Neuronal stem cell (in vitro differentiated cells): ENCODE data around the gene CDK14.

Experiments
- DNase-seq: peaks from one replicate; pipeline ENCODE4 v3.0.0-alpha.2; 2013; ENCODE audit warnings: low spot score
- H2AFZ ChIP-seq: one replicate; pipeline ENCODE4 v1.6.1; 2013; ENCODE audit warnings: mild to moderate bottlenecking, low read length, inconsistent platforms
- H2AK5ac ChIP-seq: 2 replicates; pipeline ENCODE4 v1.6.1; 2013; ENCODE audit warnings: low read depth, mild to moderate bottlenecking, inconsistent platforms, low read length, moderate library complexity, mixed read lengths
- H2BK120ac ChIP-seq: 2 replicates; pipeline ENCODE4 v1.6.1; 2013; ENCODE audit warnings: low read depth, mild to moderate bottlenecking, inconsistent platforms, low read length, moderate library complexity, mixed read lengths
- H2BK12ac ChIP-seq: one replicate; pipeline ENCODE4 v1.6.1; 2013; ENCODE audit warnings: low read length, inconsistent platforms
- H2BK15ac ChIP-seq: 2 replicates; pipeline ENCODE4 v1.6.1; 2013; ENCODE audit warnings: mild to moderate bottlenecking, low read length, inconsistent platforms, mixed read lengths
- H2BK5ac ChIP-seq: one replicate; pipeline ENCODE4 v1.6.1; 2013; ENCODE audit warnings: inconsistent platforms, mild to moderate bottlenecking, low read length, moderate library complexity
- H3K14ac ChIP-seq: one replicate; pipeline ENCODE4 v1.6.1; 2013; ENCODE audit warnings: low read length, inconsistent platforms
- H3K18ac ChIP-seq: 2 replicates; pipeline ENCODE4 v1.6.1; 2013; ENCODE audit warnings: low read length, inconsistent platforms
- H3K23ac ChIP-seq: 2 replicates; pipeline ENCODE4 v1.6.1; 2013; ENCODE audit warnings: low read depth, mild to moderate bottlenecking, mixed read lengths, low read length, inconsistent platforms; ENCODE audit not compliant: poor library complexity
- H3K27ac ChIP-seq: replicated peaks from 3 replicates; pipeline ENCODE4 v1.5.1; 2013; ENCODE audit warnings: low read length, inconsistent platforms
- H3K27me3 ChIP-seq, 3 experiments: 2 replicates each; pipeline ENCODE4 v1.6.1; 2013; ENCODE audit warnings: low read length in 3 of 3, mild to moderate bottlenecking in 2 of 3, inconsistent platforms in 1 of 3, low read depth in 1 of 3, mixed read lengths in 1 of 3, moderate library complexity in 1 of 3; ENCODE audit not compliant: control insufficient read depth in 3 of 3, insufficient read depth in 3 of 3
- H3K36me3 ChIP-seq, 2 donors: replicated peaks in 1 of 2; 2 replicates each; pipeline ENCODE4 v1.6.1; 2013; ENCODE audit warnings: low read length in 2 of 2; ENCODE audit not compliant: control insufficient read depth in 2 of 2, insufficient read depth in 2 of 2
- H3K4ac ChIP-seq: 2 replicates; pipeline ENCODE4 v1.6.1; 2013; ENCODE audit warnings: inconsistent platforms, mild to moderate bottlenecking, low read length, moderate library complexity
- H3K4me1 ChIP-seq, 2 donors: 1 replicate in 1 of 2; 2 replicates in 1 of 2; pipeline ENCODE4 v1.6.1; 2013; ENCODE audit warnings: low read length in 2 of 2, low read depth in 1 of 2; ENCODE audit not compliant: control insufficient read depth in 2 of 2, insufficient read depth in 1 of 2
- H3K4me2 ChIP-seq: one replicate; pipeline ENCODE4 v1.6.1; 2013; ENCODE audit warnings: mild to moderate bottlenecking, low read length, inconsistent platforms; ENCODE audit not compliant: insufficient read depth, poor library complexity, severe bottlenecking
- H3K4me3 ChIP-seq, 2 donors: 2 replicates each; pipeline ENCODE4 v1.5.1; 2013; ENCODE audit warnings: low read length in 2 of 2, mild to moderate bottlenecking in 2 of 2, inconsistent platforms in 1 of 2, moderate library complexity in 1 of 2
- H3K79me1 ChIP-seq: one replicate; pipeline ENCODE4 v1.6.1; 2013; ENCODE audit warnings: low read depth, mild to moderate bottlenecking, inconsistent platforms, low read length, moderate library complexity
- H3K9ac ChIP-seq: one replicate; pipeline ENCODE4 v1.6.1; 2013; ENCODE audit warnings: mild to moderate bottlenecking, low read depth, low read length, inconsistent platforms; ENCODE audit not compliant: poor library complexity
- H3K9me3 ChIP-seq, 2 donors: replicated peaks in 1 of 2; 2 replicates each; pipeline versions ENCODE3 to v1.6.1; 2013; ENCODE audit warnings: low read length in 2 of 2, mild to moderate bottlenecking in 2 of 2, inconsistent platforms in 1 of 2, low read depth in 1 of 2, mixed read lengths in 1 of 2, moderate library complexity in 1 of 2; ENCODE audit not compliant: control insufficient read depth in 2 of 2, insufficient read depth in 1 of 2
- H4K8ac ChIP-seq: one replicate; pipeline ENCODE4 v1.6.1; 2013; ENCODE audit warnings: low read depth, mild to moderate bottlenecking, inconsistent platforms, low read length, moderate library complexity
- H4K91ac ChIP-seq: one replicate; pipeline ENCODE4 v1.6.1; 2013; ENCODE audit warnings: low read length, low read depth, mild to moderate bottlenecking, inconsistent platforms; ENCODE audit not compliant: poor library complexity
- WGBS, 2 donors: extraction: QIAGEN DNeasy Blood & Tissue Kit; methylation state at CpG; one replicate each; pipeline ENCODE4 v1.1.7; 2013; ENCODE audit warnings: missing lambda C conversion rate in 2 of 2, mixed read lengths in 1 of 2; ENCODE audit not compliant: insufficient read length in 2 of 2, insufficient replicate concordance in 1 of 2; ENCODE audit errors: extremely low coverage in 2 of 2; 5-methylcytosine and 5-hydroxymethylcytosine counted together

CDK14 gene

DNA sequence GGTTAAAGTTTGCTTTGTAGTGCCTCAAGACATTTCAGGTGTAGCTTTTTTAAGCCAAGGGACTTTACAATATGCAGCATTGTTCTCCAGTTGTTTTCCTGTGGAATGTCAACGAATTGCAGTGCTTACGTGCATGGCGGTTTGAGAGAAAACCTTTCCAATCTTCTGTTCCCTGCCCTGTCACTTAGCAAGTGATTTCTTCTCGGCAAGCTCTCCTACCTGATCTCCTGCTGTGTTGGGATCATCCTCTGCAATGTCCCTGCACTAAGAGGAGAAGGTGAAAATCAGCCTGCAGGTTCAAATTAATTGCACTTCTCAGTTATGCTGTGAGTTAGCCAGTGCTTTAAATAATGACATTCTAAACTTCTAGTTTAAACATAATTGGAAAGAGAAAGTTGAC, 470.5 kb downstream of the CDK14 start:
- peaks cover 0 to 2% of the 10 kb centered on the region in 2 donors for H3K9me3 ChIP-seq
- peaks cover 0 to 2% of the 10 kb centered on the region in 2 donors for H3K36me3 ChIP-seq
- no CpG with 5 or more reads among the region's 4 CpGs for WGBS, 2 donors
- no peak overlapping the region for H3K9ac ChIP-seq
- H2BK15ac ChIP-seq = no peak overlapping the region
- H4K91ac ChIP-seq = no peak overlapping the region
- no peak overlapping the region for H3K4me2 ChIP-seq
- DNase-seq = no peak
- no peak overlapping the region for H3K18ac ChIP-seq
- H2BK5ac ChIP-seq = no peak overlapping the region
- no peak overlapping the region for H3K4ac ChIP-seq
- no peak overlapping the region for H2AK5ac ChIP-seq
- no peak overlapping the region for H3K4me3 ChIP-seq
- peaks cover 0 to 1% of the 10 kb centered on the region in 2 donors for H3K4me1 ChIP-seq
- no peak overlapping the region for H4K8ac ChIP-seq
- H2BK120ac ChIP-seq = no peak overlapping the region
- no peak overlapping the region for H2BK12ac ChIP-seq
- no peak overlapping the region for H3K27ac ChIP-seq
- H3K27me3 ChIP-seq = no peaks in the 10 kb centered on the region
- no peak overlapping the region for H3K23ac ChIP-seq
- no peak overlapping the region for H2AFZ ChIP-seq
- no peak overlapping the region for H3K14ac ChIP-seq
- H3K79me1 ChIP-seq = no peaks in the 10 kb centered on the region

GRCh38 chr7:91067242-91067641, 471.1 kb downstream of the CDK14 start:
- Histone ChIP-seq H3K14ac (no peak overlapping the region), H2AK5ac (no peak overlapping the region), H3K23ac (no peak overlapping the region), H3K27me3 (no peaks in the 10 kb centered on the region), H3K4me2 (no peak overlapping the region), H3K4me3 (no peak overlapping the region), H2AFZ (no peak overlapping the region), H2BK5ac (no peak overlapping the region), H3K9me3 (peaks cover 2 to 3% of the 10 kb centered on the region in 2 donors), H3K4me1 (peaks cover 0 to 1% of the 10 kb centered on the region in 2 donors), H2BK15ac (no peak overlapping the region), H2BK12ac (no peak overlapping the region), H4K8ac (no peak overlapping the region), H2BK120ac (no peak overlapping the region), H3K4ac (no peak overlapping the region), H3K79me1 (no peaks in the 10 kb centered on the region), H3K18ac (no peak overlapping the region), H3K36me3 (peaks cover 2 to 3% of the 10 kb centered on the region in 2 donors), H3K9ac (no peak overlapping the region), H4K91ac (no peak overlapping the region), H3K27ac (no peak overlapping the region)
- no CpG with 5 or more reads among the region's 3 CpGs for WGBS, 2 donors
- DNase-seq = no peak

DNA sequence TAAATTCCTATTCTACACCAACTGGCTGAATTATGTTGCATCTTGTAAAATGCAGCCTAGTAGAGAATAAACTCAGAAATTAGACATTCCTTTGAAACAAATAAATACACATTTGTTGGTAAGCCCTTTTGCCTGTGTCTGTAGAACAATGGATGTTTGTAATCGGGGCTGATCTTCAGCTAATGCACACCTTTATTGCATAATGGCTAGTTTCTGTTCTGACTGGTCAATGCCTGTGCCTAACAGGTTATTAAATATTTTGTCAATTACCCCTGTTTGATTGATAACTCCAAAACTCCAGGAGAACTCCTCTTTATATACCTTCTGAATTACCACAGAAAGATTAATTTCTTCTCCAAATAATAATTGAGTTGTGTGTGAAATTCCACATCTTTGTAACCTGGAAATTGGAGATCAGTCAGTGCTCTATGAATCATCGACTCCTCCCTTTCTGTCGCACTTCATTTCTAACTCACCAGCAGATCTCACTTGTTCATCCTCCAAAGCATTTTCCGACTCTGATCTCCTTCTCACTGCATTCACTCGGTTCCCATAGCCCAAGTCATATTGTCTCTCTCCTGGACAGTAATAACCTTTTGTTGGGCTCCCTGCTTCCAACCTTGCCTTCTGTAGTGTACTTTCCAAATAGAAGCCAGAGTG, 472.1 kb downstream of the CDK14 start:
- Histone ChIP-seq H3K4ac (no peak overlapping the region), H3K4me3 (no peak overlapping the region), H2BK15ac (no peak overlapping the region), H2BK5ac (no peak overlapping the region), H3K4me1 (peaks cover 0 to 1% of the 10 kb centered on the region in 2 donors), H3K27me3 (no peaks in the 10 kb centered on the region), H3K4me2 (no peak overlapping the region), H4K8ac (no peak overlapping the region), H3K27ac (no peak overlapping the region), H3K36me3 (peaks cover 2 to 6% of the 10 kb centered on the region in 2 donors), H3K18ac (no peak overlapping the region), H2AFZ (no peak overlapping the region), H4K91ac (no peak overlapping the region), H2AK5ac (no peak overlapping the region), H2BK120ac (no peak overlapping the region), H3K9ac (no peak overlapping the region), H3K23ac (no peak overlapping the region), H2BK12ac (no peak overlapping the region), H3K79me1 (no peaks in the 10 kb centered on the region), H3K9me3 (peaks cover 2 to 7% of the 10 kb centered on the region in 2 donors), H3K14ac (no peak overlapping the region)
- no peak for DNase-seq
- no CpG with 5 or more reads among the region's 5 CpGs for WGBS, 2 donors

GRCh38 chr7:91069146-91069545, 473.0 kb downstream of the CDK14 start:
- H4K8ac ChIP-seq = no peak overlapping the region
- H2BK15ac ChIP-seq = no peak overlapping the region
- no CpG with 5 or more reads among the region's 4 CpGs for WGBS, 2 donors
- no peak overlapping the region for H3K18ac ChIP-seq
- H4K91ac ChIP-seq = no peak overlapping the region
- no peak overlapping the region for H2BK12ac ChIP-seq
- no peak overlapping the region for H2BK120ac ChIP-seq
- H3K79me1 ChIP-seq = no peaks in the 10 kb centered on the region
- no peak overlapping the region for H2BK5ac ChIP-seq
- H3K9me3 ChIP-seq = peaks cover 2 to 7% of the 10 kb centered on the region in 2 donors
- no peak overlapping the region for H2AK5ac ChIP-seq
- H2AFZ ChIP-seq = no peak overlapping the region
- DNase-seq = no peak
- no peak overlapping the region for H3K23ac ChIP-seq
- H3K4me2 ChIP-seq = no peak overlapping the region
- H3K27me3 ChIP-seq = no peaks in the 10 kb centered on the region
- peaks cover 0 to 1% of the 10 kb centered on the region in 2 donors for H3K4me1 ChIP-seq
- H3K36me3 ChIP-seq = peaks cover 2 to 6% of the 10 kb centered on the region in 2 donors
- no peak overlapping the region for H3K4me3 ChIP-seq
- no peak overlapping the region for H3K4ac ChIP-seq
- no peak overlapping the region for H3K27ac ChIP-seq
- no peak overlapping the region for H3K9ac ChIP-seq
- no peak overlapping the region for H3K14ac ChIP-seq
